ENCODE data around the gene EDAR.

Gene EDAR

DNA sequence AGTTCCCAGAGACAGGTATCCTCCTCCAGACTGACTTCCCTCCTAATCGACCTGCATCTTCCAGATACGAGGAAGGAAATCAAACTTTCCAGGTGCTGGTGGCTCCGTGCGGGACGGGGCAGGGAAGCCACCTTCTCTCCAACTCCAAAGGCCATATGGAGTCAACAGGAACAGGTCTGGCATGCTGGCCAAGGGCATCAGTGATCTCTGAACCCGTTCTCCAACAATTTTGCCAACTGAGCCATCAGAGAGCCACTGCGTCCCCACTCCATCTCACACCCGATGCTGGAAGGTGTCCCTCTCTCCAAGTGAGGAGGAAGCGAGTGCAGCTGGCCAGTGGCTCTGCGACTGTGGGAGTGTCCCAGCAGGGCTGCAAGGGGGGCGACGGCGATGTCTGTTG, 5.4 kb downstream of the EDAR start:
- H3K4me3 ChIP-seq (ENCODE audit: low read depth, low read length): no peak overlapping the region
- TF ChIP-seq, protein P1, sequence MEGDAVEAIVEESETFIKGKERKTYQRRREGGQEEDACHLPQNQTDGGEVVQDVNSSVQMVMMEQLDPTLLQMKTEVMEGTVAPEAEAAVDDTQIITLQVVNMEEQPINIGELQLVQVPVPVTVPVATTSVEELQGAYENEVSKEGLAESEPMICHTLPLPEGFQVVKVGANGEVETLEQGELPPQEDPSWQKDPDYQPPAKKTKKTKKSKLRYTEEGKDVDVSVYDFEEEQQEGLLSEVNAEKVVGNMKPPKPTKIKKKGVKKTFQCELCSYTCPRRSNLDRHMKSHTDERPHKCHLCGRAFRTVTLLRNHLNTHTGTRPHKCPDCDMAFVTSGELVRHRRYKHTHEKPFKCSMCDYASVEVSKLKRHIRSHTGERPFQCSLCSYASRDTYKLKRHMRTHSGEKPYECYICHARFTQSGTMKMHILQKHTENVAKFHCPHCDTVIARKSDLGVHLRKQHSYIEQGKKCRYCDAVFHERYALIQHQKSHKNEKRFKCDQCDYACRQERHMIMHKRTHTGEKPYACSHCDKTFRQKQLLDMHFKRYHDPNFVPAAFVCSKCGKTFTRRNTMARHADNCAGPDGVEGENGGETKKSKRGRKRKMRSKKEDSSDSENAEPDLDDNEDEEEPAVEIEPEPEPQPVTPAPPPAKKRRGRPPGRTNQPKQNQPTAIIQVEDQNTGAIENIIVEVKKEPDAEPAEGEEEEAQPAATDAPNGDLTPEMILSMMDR (IDR thresholded peaks at IDR 0.05; ENCODE audit: low read depth, low read length): no peak

DNA sequence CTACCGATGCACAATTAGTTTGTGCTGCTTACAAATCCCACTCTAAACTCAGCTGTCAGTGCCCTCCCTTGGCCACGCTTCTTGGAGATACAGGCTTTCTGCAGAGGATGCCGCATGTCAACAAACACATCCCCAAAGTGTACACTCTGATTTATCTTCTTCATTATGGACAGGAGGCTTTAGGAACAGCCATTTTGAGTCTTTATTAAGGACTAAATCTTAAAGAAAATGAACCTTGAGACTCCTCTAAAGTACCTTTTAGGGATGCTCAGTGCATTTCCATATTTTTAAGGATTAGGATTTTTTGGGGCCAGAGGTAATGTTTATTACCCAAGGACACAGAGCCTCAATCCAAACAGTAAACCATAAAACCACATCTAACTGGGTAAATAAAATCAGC, 6.0 kb downstream of the EDAR start:
- H3K4me3 ChIP-seq (ENCODE audit: low read depth, low read length): no peak overlapping the region
- TF ChIP-seq, protein P1 (IDR thresholded peaks at IDR 0.05; ENCODE audit: low read depth, low read length): no peak

DNA sequence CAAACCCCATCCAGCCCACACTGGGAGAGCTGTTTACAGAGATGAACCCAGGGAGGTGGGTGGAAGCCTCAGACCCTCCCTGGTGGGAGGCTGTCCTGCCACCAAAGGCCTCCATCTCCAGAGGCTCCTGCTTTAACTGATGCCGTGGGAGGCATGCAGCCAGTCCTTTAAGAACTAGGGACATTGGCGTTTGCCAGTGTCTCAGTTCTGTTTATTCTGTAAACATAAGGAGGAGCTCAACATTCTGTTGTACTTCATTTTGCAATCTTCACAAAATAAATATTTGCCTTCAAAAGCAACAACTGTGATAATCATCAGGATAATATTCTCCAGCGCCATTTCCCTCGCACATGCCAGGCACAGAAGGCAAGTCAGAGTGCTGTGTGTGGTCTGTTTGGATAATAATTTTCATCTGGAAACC, 6.8 kb downstream of the EDAR start:
- TF ChIP-seq, protein P1 (IDR thresholded peaks at IDR 0.05; ENCODE audit: low read depth, low read length): no peak
- H3K4me3 ChIP-seq (ENCODE audit: low read depth, low read length): no peak overlapping the region

GRCh38 chr2:108981846-108982245, 7.2 kb downstream of the EDAR start:
- no peak overlapping the region for H3K4me3 ChIP-seq (ENCODE audit: low read depth, low read length)
- TF ChIP-seq, protein P1 (IDR thresholded peaks at IDR 0.05; ENCODE audit: low read depth, low read length): no peak

- TF ChIP-seq, protein P1 (IDR thresholded peaks at IDR 0.05; ENCODE audit: low read depth, low read length): no peak
These were observed 8.9 kb downstream of the EDAR start for GRCh38 chr2:108980076-108980475.

GRCh38 chr2:108979461-108979860, 9.6 kb downstream of the EDAR start:
- TF ChIP-seq, protein P1 (IDR thresholded peaks at IDR 0.05; ENCODE audit: low read depth, low read length): no peak
- H3K4me3 ChIP-seq (ENCODE audit: low read depth, low read length): no peak overlapping the region

More at GRCh38 chr2:108980076-108980475, 8.9 kb downstream of the EDAR start:
- H3K4me3 ChIP-seq (ENCODE audit: low read depth, low read length): no peak overlapping the region

DNA sequence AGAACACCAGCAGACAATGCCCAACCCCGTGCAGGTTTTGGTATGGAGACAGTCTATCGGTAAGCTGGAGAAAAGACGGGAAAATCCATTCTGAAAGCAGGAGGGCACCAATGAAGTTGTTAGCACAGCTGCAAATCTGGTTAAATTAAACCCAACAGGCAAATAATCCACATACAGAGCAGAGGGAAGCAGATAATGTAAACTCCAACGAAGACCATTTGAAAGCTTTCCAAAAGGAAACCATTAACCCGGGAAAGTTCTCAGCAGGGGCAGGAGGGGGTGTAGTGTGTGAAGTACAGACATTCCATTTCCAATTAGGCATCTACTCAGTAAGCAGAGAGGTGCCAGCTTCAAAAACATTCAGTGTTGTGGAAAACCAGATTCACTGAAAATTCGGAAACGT, 10.3 kb downstream of the EDAR start:
- H3K4me3 ChIP-seq (ENCODE audit: low read depth, low read length): no peak overlapping the region
- TF ChIP-seq, protein P1 (IDR thresholded peaks at IDR 0.05; ENCODE audit: low read depth, low read length): no peak
